OCI-LY3 (cell line): ENCODE measurements around the gene RCAN2.

ENCODE experiments used
- H2AFZ ChIP-seq: fragments of 200-600, 300-600 bp; shearing (Covaris generic); 2 replicates; pipeline ENCODE4 v1.6.0; 2014; ENCODE audit warnings: antibody characterized with exemption, low read depth, low read length
- H3K27ac ChIP-seq: fragments of 200-600, 300-600 bp; sonication (generic); 2 replicates; pipeline ENCODE4 v1.5.1; 2014; ENCODE audit warnings: mild to moderate bottlenecking, low read length, moderate library complexity, mixed read lengths
- H3K27me3 ChIP-seq: fragments of 200-600, 300-600 bp; sonication (generic); 2 replicates; pipeline ENCODE4 v1.6.1; 2014; ENCODE audit warnings: low read depth, low read length, mixed read lengths
- H3K36me3 ChIP-seq: fragments of 200-600, 300-600 bp; sonication (generic); replicated peaks from 2 replicates; pipeline ENCODE3; 2014; ENCODE audit warnings: low read depth, low read length, mixed read lengths
- H3K4me1 ChIP-seq: fragments of 300-600, 200-600 bp; sonication (generic); 2 replicates; pipeline ENCODE4 v1.6.1; 2014; ENCODE audit warnings: low read length, mixed read lengths
- H3K4me2 ChIP-seq: fragments of 200-600, 300-600 bp; sonication (generic); 2 replicates; pipeline ENCODE4 v1.6.1; 2014; ENCODE audit warnings: low read length, mixed read lengths
- H3K4me3 ChIP-seq: fragments of 300-600, 200-600 bp; sonication (generic); 2 replicates; pipeline ENCODE4 v1.5.1; 2014; ENCODE audit warnings: antibody characterized with exemption, mild to moderate bottlenecking, low read length, moderate library complexity
- H3K79me2 ChIP-seq: fragments of 300-600, 200-600 bp; shearing (Covaris generic); 2 replicates; pipeline ENCODE4 v1.6.1; 2014; ENCODE audit warnings: mild to moderate bottlenecking, low read length, mixed read lengths
- H3K9ac ChIP-seq: fragments of 300-600, 200-600 bp; shearing (Covaris generic); 2 replicates; pipeline ENCODE4 v1.6.0; 2014; ENCODE audit warnings: mild to moderate bottlenecking, low read length, moderate library complexity
- H3K9me3 ChIP-seq: fragments of 200-600, 300-600 bp; shearing (Covaris generic); 2 replicates; pipeline ENCODE4 v1.6.1; 2014; ENCODE audit warnings: low read length, mixed read lengths; ENCODE audit not compliant: insufficient read depth
- H4K20me1 ChIP-seq: fragments of 200-600, 300-600 bp; sonication (generic); 2 replicates; pipeline ENCODE4 v1.6.1; 2016; ENCODE audit warnings: low read length, mixed read lengths; ENCODE audit not compliant: insufficient read depth
- CTCF ChIP-seq: fragments of 200-600, 300-600 bp; sonication (generic); IDR thresholded peaks from 2 replicates; pipeline ENCODE4 v1.5.1; 2014; ENCODE audit warnings: antibody characterized with exemption, low read length, low read depth
- EZH2phosphoT487 ChIP-seq: fragments of 200-600 bp; shearing (Covaris generic); IDR thresholded peaks from 2 replicates; pipeline ENCODE4 v1.6.1; 2018; ENCODE audit warnings: antibody characterized with exemption, mixed run types, low read depth

Gene RCAN2

GRCh38 chr6:46184114-46184513 lies 307.1 kb downstream of the RCAN2 start:
- Histone ChIP-seq H3K79me2 (no peaks in the 10 kb centered on the region), H3K9ac (no peak overlapping the region), H3K4me1 (no peaks in the 10 kb centered on the region), H3K4me2 (no peak overlapping the region), H4K20me1 (no peaks in the 10 kb centered on the region), H3K36me3 (no peaks in the 10 kb centered on the region), H2AFZ (no peak overlapping the region), H3K9me3 (no peaks in the 10 kb centered on the region), H3K4me3 (no peak overlapping the region), H3K27me3 (peaks cover 28% of the 10 kb centered on the region; the same call in 1 of the 2 replicates), H3K27ac (no peak overlapping the region)
- no peak for TF ChIP-seq EZH2phosphoT487

- H4K20me1 ChIP-seq, result no peaks in the 10 kb centered on the region
- H3K36me3 ChIP-seq, result no peaks in the 10 kb centered on the region
- no peak overlapping the region for H3K9ac ChIP-seq
- H3K79me2 ChIP-seq, result no peaks in the 10 kb centered on the region
- peaks cover 15% of the 10 kb centered on the region for H3K4me1 ChIP-seq
- H3K27ac ChIP-seq, result no peak overlapping the region
- TF ChIP-seq EZH2phosphoT487, result no peak
- no peak for TF ChIP-seq CTCF
- H3K27me3 ChIP-seq, result no peaks in the 10 kb centered on the region; the same call in 1 of the 2 replicates
- peak overlapping the region; percentile 27; the same call in 1 of the 2 replicates for H3K4me2 ChIP-seq
- no peak overlapping the region for H3K4me3 ChIP-seq
- no peaks in the 10 kb centered on the region for H3K9me3 ChIP-seq
- H2AFZ ChIP-seq, result no peak overlapping the region
Measured at GRCh38 chr6:46175976-46176375, 315.3 kb downstream of the RCAN2 start.

GRCh38 chr6:46175446-46175845 lies 315.8 kb downstream of the RCAN2 start:
- Histone ChIP-seq H3K27ac (no peak overlapping the region), H3K79me2 (no peaks in the 10 kb centered on the region), H3K4me1 (peaks cover 15% of the 10 kb centered on the region), H2AFZ (no peak overlapping the region), H3K27me3 (no peaks in the 10 kb centered on the region; the same call in 1 of the 2 replicates), H3K9me3 (no peaks in the 10 kb centered on the region), H4K20me1 (no peaks in the 10 kb centered on the region), H3K4me3 (no peak overlapping the region), H3K36me3 (no peaks in the 10 kb centered on the region), H3K4me2 (peak overlapping the region; percentile 27; the same call in 1 of the 2 replicates), H3K9ac (no peak overlapping the region)
- no peak for TF ChIP-seq CTCF
- no peak for TF ChIP-seq EZH2phosphoT487

GRCh38 chr6:46174904-46175303 lies 316.3 kb downstream of the RCAN2 start:
- H3K27ac ChIP-seq, result no peak overlapping the region
- H3K4me1 ChIP-seq, result peaks cover 19% of the 10 kb centered on the region
- H2AFZ ChIP-seq, result no peak overlapping the region
- TF ChIP-seq CTCF, result no peak
- no peak for TF ChIP-seq EZH2phosphoT487
- H3K36me3 ChIP-seq, result no peaks in the 10 kb centered on the region
- peaks cover 5% of the 10 kb centered on the region for H3K27me3 ChIP-seq
- H4K20me1 ChIP-seq, result no peaks in the 10 kb centered on the region
- H3K9ac ChIP-seq, result no peak overlapping the region
- no peaks in the 10 kb centered on the region for H3K9me3 ChIP-seq
- no peaks in the 10 kb centered on the region for H3K79me2 ChIP-seq
- H3K4me3 ChIP-seq, result no peak overlapping the region
- H3K4me2 ChIP-seq, result no peak overlapping the region
